IMR-90 (cell line): ENCODE measurements around the gene MS4A13. TPM values are rescaled to one million over a fixed set of nuclear protein-coding genes. Genes with fewer than 3 reads are reported as not detected.

Experiments used
- ATAC-seq: fragments of 200-7000 bp; cut with Tn5 transposase; 2 replicates; pipeline ENCODE4 v1.9.1; 2020; ENCODE audit warnings: low read depth, mild to moderate bottlenecking, moderate library complexity
- BruUV-seq: library from RNA; stranded (reverse); fragments of 400-500 nt; replicated peaks from 2 replicates; lab custom pipeline; 2021; lab: Mats Ljungman, UMichigan
- CTCF ChIA-PET: fragments of 300-600 bp; formaldehyde crosslinking; extraction: SDS; loops from one replicate; lab custom pipeline; 2021; ENCODE audit warnings: antibody characterized with exemption; lab: Yijun Ruan, JAX
- POLR2A ChIA-PET: fragments of 300-600 bp; sonication (Branson Sonifier 250); formaldehyde crosslinking; loops from one replicate; lab custom pipeline; 2022; ENCODE audit warnings: antibody characterized with exemption; ENCODE audit not compliant: unreplicated experiment; lab: Charles Lee
- DNase-seq: peaks from one replicate; pipeline ENCODE4 v3.0.0; 2013
- H2AFZ ChIP-seq: replicated peaks from 2 replicates; pipeline ENCODE3; 2013; ENCODE audit warnings: low read length, mild to moderate bottlenecking; ENCODE audit not compliant: poor library complexity
- H2AK5ac ChIP-seq: 2 replicates; pipeline ENCODE4 v1.6.1; 2013; ENCODE audit warnings: low read depth, low read length, inconsistent platforms
- H2AK9ac ChIP-seq: replicated peaks from 2 replicates; pipeline ENCODE3; 2013; ENCODE audit warnings: mild to moderate bottlenecking, low read depth, low read length, moderate library complexity; ENCODE audit not compliant: poor library complexity
- H2BK120ac ChIP-seq: 2 replicates; pipeline ENCODE4 v1.6.1; 2013; ENCODE audit warnings: low read depth, low read length, inconsistent platforms
- H2BK15ac ChIP-seq: 3 replicates; pipeline ENCODE4 v1.6.1; 2013; ENCODE audit warnings: low read depth, low read length, inconsistent platforms
- H2BK20ac ChIP-seq: 2 replicates; pipeline ENCODE4 v1.6.1; 2013; ENCODE audit warnings: low read depth, mild to moderate bottlenecking, inconsistent platforms, low read length, moderate library complexity
- H2BK5ac ChIP-seq: 2 replicates; pipeline ENCODE4 v1.6.1; 2013; ENCODE audit warnings: mild to moderate bottlenecking, low read depth, low read length, inconsistent platforms; ENCODE audit not compliant: poor library complexity, severe bottlenecking
- H3K14ac ChIP-seq: replicated peaks from 2 replicates; pipeline ENCODE4 v1.6.1; 2013; ENCODE audit warnings: low read depth, low read length, inconsistent platforms
- H3K18ac ChIP-seq: 2 replicates; pipeline ENCODE4 v1.6.1; 2013; ENCODE audit warnings: low read depth, low read length, control low read depth
- H3K23ac ChIP-seq: 2 replicates; pipeline ENCODE4 v1.6.1; 2013; ENCODE audit warnings: low read depth, low read length, inconsistent platforms
- H3K27ac ChIP-seq: 2 replicates; pipeline ENCODE4 v1.5.1; 2013; ENCODE audit warnings: mild to moderate bottlenecking, control low read depth, low read length; ENCODE audit not compliant: insufficient read depth
- H3K27me3 ChIP-seq: 2 replicates; pipeline ENCODE4 v1.6.1; 2013; ENCODE audit warnings: low read length; ENCODE audit not compliant: control insufficient read depth, insufficient read depth
- H3K36me3 ChIP-seq: 2 replicates; pipeline ENCODE4 v1.6.1; 2013; ENCODE audit warnings: low read length, mixed read lengths; ENCODE audit not compliant: control insufficient read depth, insufficient read depth
- H3K4ac ChIP-seq: 2 replicates; pipeline ENCODE4 v1.6.1; 2013; ENCODE audit warnings: low read depth, low read length, inconsistent platforms
- H3K4me1 ChIP-seq: 2 replicates; pipeline ENCODE4 v1.6.1; 2013; ENCODE audit warnings: low read length, mixed read lengths; ENCODE audit not compliant: control insufficient read depth, insufficient read depth
- H3K4me2 ChIP-seq: 2 replicates; pipeline ENCODE4 v1.6.1; 2013; ENCODE audit warnings: low read depth, mild to moderate bottlenecking, control low read depth, low read length, moderate library complexity
- H3K4me3 ChIP-seq: 2 replicates; pipeline ENCODE4 v1.5.1; 2013; ENCODE audit warnings: low read depth, mild to moderate bottlenecking, control low read depth, low read length, moderate library complexity; ENCODE audit not compliant: insufficient read depth
- H3K56ac ChIP-seq: 2 replicates; pipeline ENCODE4 v1.6.1; 2013; ENCODE audit warnings: low read length, inconsistent platforms; ENCODE audit not compliant: insufficient read depth; ENCODE audit errors: extremely low read depth
- H3K79me1 ChIP-seq, 2 experiments: 2 replicates each; pipeline ENCODE4 v1.6.1; 2013; ENCODE audit warnings: low read length in 2 of 2, inconsistent platforms in 1 of 2, low read depth in 1 of 2
- H3K9ac ChIP-seq: 2 replicates; pipeline ENCODE4 v1.6.1; 2013; ENCODE audit warnings: low read depth, low read length, control low read depth
- H3K9me1 ChIP-seq: 2 replicates; pipeline ENCODE4 v1.6.1; 2013; ENCODE audit warnings: low read length, inconsistent platforms; ENCODE audit not compliant: insufficient read depth
- H3K9me3 ChIP-seq: 2 replicates; pipeline ENCODE4 v1.6.1; 2013; ENCODE audit warnings: low read length; ENCODE audit not compliant: control insufficient read depth, insufficient read depth
- H4K20me1 ChIP-seq: 2 replicates; pipeline ENCODE4 v1.6.1; 2013; ENCODE audit warnings: low read length, inconsistent platforms; ENCODE audit not compliant: insufficient read depth
- H4K5ac ChIP-seq: 2 replicates; pipeline ENCODE4 v1.6.1; 2013; ENCODE audit warnings: mild to moderate bottlenecking, low read depth, low read length, control low read depth
- H4K8ac ChIP-seq, 2 experiments: 2 replicates each; pipeline ENCODE4 v1.6.1; 2013; ENCODE audit warnings: low read depth in 2 of 2, low read length in 2 of 2, control low read depth in 1 of 2, inconsistent platforms in 1 of 2
- H4K91ac ChIP-seq: 2 replicates; pipeline ENCODE4 v1.6.1; 2013; ENCODE audit warnings: low read depth, low read length, inconsistent platforms; ENCODE audit not compliant: insufficient read depth
- BHLHE40 ChIP-seq: fragments of 150-350 bp; IDR thresholded peaks from 2 replicates; pipeline ENCODE4 v1.6.1; 2016; ENCODE audit warnings: mild to moderate bottlenecking, low read depth, low read length
- CHD1 ChIP-seq: IDR thresholded peaks from 2 replicates; pipeline ENCODE4 v1.6.1; 2012; ENCODE audit warnings: low read depth, low read length, improper control_type of control experiment
- ELK1 ChIP-seq: fragments of 150-350 bp; IDR thresholded peaks from 2 replicates; pipeline ENCODE4 v1.6.1; 2016; ENCODE audit warnings: low read depth, mild to moderate bottlenecking, low read length, moderate library complexity, borderline replicate concordance
- FOS ChIP-seq: fragments of 150-350 bp; IDR thresholded peaks from 2 replicates; pipeline ENCODE4 v1.6.1; 2016; ENCODE audit warnings: low read depth, low read length
- MAFK ChIP-seq: IDR thresholded peaks from 2 replicates; pipeline ENCODE4 v1.6.1; 2012; ENCODE audit warnings: low read depth, low read length, improper control_type of control experiment
- MAZ ChIP-seq: IDR thresholded peaks from 2 replicates; pipeline ENCODE4 v1.6.1; 2012; ENCODE audit warnings: low read depth, mild to moderate bottlenecking, low read length, improper control_type of control experiment, moderate library complexity, borderline replicate concordance
- NFE2L2 ChIP-seq: fragments of 150-350 bp; IDR thresholded peaks from 2 replicates; pipeline ENCODE4 v1.6.1; 2016; ENCODE audit warnings: low read depth, mild to moderate bottlenecking, low read length
- RAD21 ChIP-seq: IDR thresholded peaks from 2 replicates; pipeline ENCODE4 v1.6.1; 2012; ENCODE audit warnings: low read length, improper control_type of control experiment
- RFX5 ChIP-seq: IDR thresholded peaks from 2 replicates; pipeline ENCODE4 v1.8.0; 2012; ENCODE audit warnings: low read depth, mild to moderate bottlenecking, low read length, moderate library complexity
- USF2 ChIP-seq: fragments of 150-350 bp; IDR thresholded peaks from 2 replicates; pipeline ENCODE4 v1.6.1; 2017; ENCODE audit warnings: mild to moderate bottlenecking, antibody characterized with exemption, low read length, low read depth
- WGBS, 2 experiments: methylation state at CpG; one replicate each; pipeline versions ENCODE4 v1.1.5 to v1.1.7; 2013; ENCODE audit warnings: missing lambda C conversion rate in 2 of 2; ENCODE audit not compliant: insufficient read length in 1 of 2; ENCODE audit errors: extremely low coverage in 2 of 2; 5-methylcytosine and 5-hydroxymethylcytosine counted together
- dilution Hi-C: fragments of 300-500 bp; cut with HindIII; formaldehyde crosslinking; loops from one replicate; pipeline ENCODE4 v1.14.3; 2018; ENCODE audit warnings: low sequenced_read_pairs; ENCODE audit not compliant: unreplicated experiment
- in situ Hi-C: fragments of 300-500 bp; cut with MboI; formaldehyde crosslinking; loops from 3 replicates; pipeline ENCODE4 v1.14.3; 2019; ENCODE audit warnings: low sequenced_read_pairs, inconsistent platforms, mixed read lengths
- intact Hi-C: fragments of 100-400 bp; cut with micrococcal nuclease; formaldehyde crosslinking; loops from 2 replicates; pipeline ENCODE4 v1.10.0; 2022
- polyA plus RNA-seq, 3 experiments: library from polyadenylated mRNA; depleted of rRNA; stranded (reverse); fragments of >200 nt; gene quantifications; 2 replicates each; pipeline ENCODE4 v1.2.3, GENCODE V29; 2012; ENCODE audit warnings: low replicate concordance in 1 of 3
- total RNA-seq: library from RNA; depleted of rRNA; stranded (reverse); fragments of >200 nt; gene quantifications from 2 replicates; pipeline ENCODE4 v1.2.3, GENCODE V29; 2012

The MS4A13 gene
- total and polyA plus RNA-seq, 2 of the 4 experiments (the other 2 are of a cell fraction) = not detected

- Histone ChIP-seq H4K5ac (no peak overlapping the region), H3K56ac (no peak overlapping the region), H2BK5ac (no peak overlapping the region), H3K4me1 (no peaks in the 10 kb centered on the region), H3K9me3 (peaks cover 11% of the 10 kb centered on the region), H2BK20ac (no peak overlapping the region), H3K4me2 (no peak overlapping the region), H3K27me3 (no peaks in the 10 kb centered on the region), H2BK15ac (no peak overlapping the region), H2AK5ac (no peak overlapping the region), H3K4me3 (no peak overlapping the region), H3K23ac (no peak overlapping the region), H2AFZ (no peak overlapping the region), H4K91ac (no peak overlapping the region), H3K27ac (no peak overlapping the region), H3K36me3 (no peaks in the 10 kb centered on the region), H2AK9ac (no peak overlapping the region), H3K14ac (no peak overlapping the region), H3K4ac (no peak overlapping the region), H2BK120ac (no peak overlapping the region), H3K9me1 (no peaks in the 10 kb centered on the region), H3K18ac (no peak overlapping the region), H4K20me1 (no peaks in the 10 kb centered on the region), H3K9ac (no peak overlapping the region), H3K79me1 (no peaks in the 10 kb centered on the region), H4K8ac (no peak overlapping the region)
- ChIA-PET CTCF (no interaction called here), POLR2A (no interaction called here)
- BruUV-seq = no TSS peak
- dilution Hi-C loops (no loop called here), intact Hi-C loops (no loop called here), in situ Hi-C loops (loop anchor here (5.0 kb wide), 1 partner anchor 48 kb away; no protein-coding TSS in a partner anchor)
- no peak for TF ChIP-seq MAFK
- TF ChIP-seq RAD21 = no peak
- no peak for TF ChIP-seq FOS
- no peak for TF ChIP-seq RFX5
- no peak for TF ChIP-seq USF2
- TF ChIP-seq ELK1 = no peak
- TF ChIP-seq CHD1 = no peak
- no peak for TF ChIP-seq MAZ
- no peak for TF ChIP-seq BHLHE40
- no peak for TF ChIP-seq NFE2L2
- no CpG with 5 or more reads among the region's 5 CpGs for WGBS, 2 experiments
- ATAC-seq (no peak), DNase-seq (no peak)
These were observed 28.9 kb downstream of the MS4A13 start for GRCh38 chr11:60544077-60544476.
